Activated T-cell treated with anti-CD3 and anti-CD28 coated beads, Interleukin-2, amount 50 U/mL, for 72 hours (primary cell): ENCODE data around the gene PYGM. TPM values are rescaled to one million over a fixed set of nuclear protein-coding genes. Genes with fewer than 3 reads are reported as not detected.
A peak's percentile ranks its signal among the peaks of the same experiment; 100 is the strongest.

Experiments used
- ATAC-seq, 2 donors: fragments of 150-1000 bp; cut with Tn5 transposase; replicated peaks in 1 of 2; 2 replicates each; pipeline ENCODE4 v1.10.0; 2021; ENCODE audit warnings: moderate library complexity in 2 of 2, mild to moderate bottlenecking in 1 of 2
- DNase-seq, 2 donors: peaks; one replicate each; pipeline ENCODE4 v3.0.0; 2021 to 2022; ENCODE audit warnings: mixed read lengths in 1 of 2
- H3K27ac Mint-ChIP-seq: one replicate; pipeline ENCODE4 v1.8.0; 2022; ENCODE audit warnings: mild to moderate bottlenecking, moderate library complexity, mixed read lengths
- H3K27me3 Mint-ChIP-seq: one replicate; pipeline ENCODE4 v1.8.0; 2022; ENCODE audit warnings: low read depth, mixed read lengths
- H3K36me3 Mint-ChIP-seq, 2 donors: one replicate each; pipeline ENCODE4 v1.8.0; 2022; ENCODE audit warnings: mixed read lengths in 2 of 2, mild to moderate bottlenecking in 1 of 2; ENCODE audit not compliant: insufficient read depth in 2 of 2
- H3K4me1 Mint-ChIP-seq: one replicate; pipeline ENCODE4 v1.8.0; 2022; ENCODE audit warnings: low read depth, mixed read lengths
- H3K4me3 Mint-ChIP-seq, 2 donors: one replicate each; pipeline ENCODE4 v1.8.0; 2022; ENCODE audit warnings: mild to moderate bottlenecking in 2 of 2, mixed read lengths in 2 of 2, moderate library complexity in 2 of 2
- H3K9me3 Mint-ChIP-seq, 2 donors: one replicate each; pipeline ENCODE4 v1.8.0; 2022; ENCODE audit warnings: mixed read lengths in 2 of 2
- total RNA-seq, 2 donors: library from RNA; stranded (reverse); gene quantifications; one replicate each; pipeline ENCODE4 v1.2.3, GENCODE V29; 2022

Gene PYGM
- total RNA-seq, 2 donors from 2014 or later: 4.0 to 4.5 TPM

DNA sequence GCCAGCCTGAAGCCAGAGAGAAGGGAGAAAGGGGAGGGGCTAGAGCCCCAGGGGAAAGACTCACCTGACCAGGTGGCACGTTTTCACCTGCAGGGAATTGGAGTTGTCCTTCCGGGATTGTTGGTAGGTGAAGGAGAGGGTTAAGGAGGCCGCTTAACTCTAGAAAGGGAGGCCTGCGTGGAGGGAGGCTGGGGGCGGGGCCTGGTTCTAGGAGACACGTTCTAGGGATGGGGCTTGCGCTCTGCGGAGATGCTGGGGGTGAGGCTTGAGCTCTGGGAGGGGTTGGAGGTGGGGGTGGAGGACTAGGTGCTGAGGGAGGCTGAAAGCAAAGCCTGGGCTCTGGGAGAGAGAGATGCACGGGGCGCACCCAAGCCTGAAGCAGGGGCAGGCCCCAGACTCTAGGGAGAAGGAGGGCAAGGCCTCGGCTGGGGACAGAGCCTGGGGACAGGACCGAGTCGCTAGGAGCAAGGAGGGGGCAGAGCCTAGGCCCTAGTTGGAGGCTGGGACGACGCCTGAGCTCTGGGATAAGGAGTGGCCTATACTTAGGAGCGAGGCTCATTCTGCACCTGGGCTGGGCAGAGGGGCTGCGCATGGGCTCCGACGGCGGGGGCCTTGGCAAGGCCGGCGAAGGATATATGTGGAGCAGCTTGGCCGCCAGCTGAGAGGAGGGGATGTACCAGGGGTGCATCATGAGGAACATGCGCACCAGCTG lies 18.2 kb downstream of the PYGM start:
- Mint-ChIP-seq H3K9me3 (no peaks in the 10 kb centered on the region), H3K4me3 (peak overlapping the region; percentile 74 to 85), H3K4me1 (peaks cover 33% of the 10 kb centered on the region), H3K27ac (no peak overlapping the region), H3K36me3 (peaks cover 0 to 1% of the 10 kb centered on the region in 2 donors), H3K27me3 (peaks cover 9% of the 10 kb centered on the region)
- ATAC-seq (no peak), DNase-seq (no peak)

DNA sequence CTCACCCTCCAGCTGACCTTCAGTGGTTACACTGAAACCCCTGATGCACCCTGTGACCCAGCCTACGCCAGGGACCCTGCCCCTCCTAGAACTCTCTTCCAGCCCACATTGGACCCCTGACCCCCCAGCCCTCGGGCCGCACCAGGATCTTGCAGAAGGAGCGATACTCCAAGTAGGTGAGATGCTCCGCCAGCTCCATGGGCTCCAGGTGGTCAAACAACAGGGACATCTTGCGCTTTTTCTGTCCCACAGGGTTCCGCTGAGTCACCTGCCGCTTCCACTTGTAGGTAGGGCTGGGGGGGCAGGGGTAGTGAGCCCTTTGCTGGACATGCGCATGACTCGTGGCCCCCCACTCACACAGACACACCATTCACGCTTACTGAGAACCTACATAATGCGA lies 19.9 kb downstream of the PYGM start:
- ATAC-seq (no peak), DNase-seq (no peak)
- Mint-ChIP-seq H3K9me3 (no peaks in the 10 kb centered on the region), H3K27ac (no peak overlapping the region), H3K36me3 (peaks cover 0 to 1% of the 10 kb centered on the region in 2 donors), H3K4me3 (no peak overlapping the region), H3K4me1 (peaks cover 27% of the 10 kb centered on the region), H3K27me3 (peaks cover 9% of the 10 kb centered on the region)

DNA sequence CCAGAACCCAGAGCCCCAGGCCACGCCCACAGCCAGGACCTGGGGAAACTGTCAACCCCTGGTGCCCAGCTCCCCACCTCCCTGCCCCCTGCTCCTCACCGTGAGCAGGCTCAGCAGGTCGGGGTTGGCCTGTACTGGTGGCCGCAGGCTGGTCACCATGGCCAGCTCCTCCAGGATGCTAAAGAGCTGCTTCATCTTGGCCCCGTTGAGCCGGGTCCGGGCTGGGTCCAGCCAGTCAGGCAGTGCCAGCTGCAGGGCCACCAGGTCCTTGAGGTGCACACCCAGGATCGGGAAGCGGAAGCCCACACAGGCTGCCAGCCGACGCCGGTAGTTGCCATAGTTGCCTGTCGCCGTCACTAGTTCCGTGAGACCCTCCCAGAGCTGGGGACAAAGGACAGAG lies 23.1 kb downstream of the PYGM start:
- no peaks in the 10 kb centered on the region for H3K36me3 Mint-ChIP-seq
- H3K4me1 Mint-ChIP-seq: peaks cover 13% of the 10 kb centered on the region
- DNase-seq: no peak
- no peak for ATAC-seq
- no peak overlapping the region for H3K4me3 Mint-ChIP-seq
- peak overlapping the region; percentile 21 for H3K27ac Mint-ChIP-seq
- H3K9me3 Mint-ChIP-seq: no peaks in the 10 kb centered on the region
- no peaks in the 10 kb centered on the region for H3K27me3 Mint-ChIP-seq

DNA sequence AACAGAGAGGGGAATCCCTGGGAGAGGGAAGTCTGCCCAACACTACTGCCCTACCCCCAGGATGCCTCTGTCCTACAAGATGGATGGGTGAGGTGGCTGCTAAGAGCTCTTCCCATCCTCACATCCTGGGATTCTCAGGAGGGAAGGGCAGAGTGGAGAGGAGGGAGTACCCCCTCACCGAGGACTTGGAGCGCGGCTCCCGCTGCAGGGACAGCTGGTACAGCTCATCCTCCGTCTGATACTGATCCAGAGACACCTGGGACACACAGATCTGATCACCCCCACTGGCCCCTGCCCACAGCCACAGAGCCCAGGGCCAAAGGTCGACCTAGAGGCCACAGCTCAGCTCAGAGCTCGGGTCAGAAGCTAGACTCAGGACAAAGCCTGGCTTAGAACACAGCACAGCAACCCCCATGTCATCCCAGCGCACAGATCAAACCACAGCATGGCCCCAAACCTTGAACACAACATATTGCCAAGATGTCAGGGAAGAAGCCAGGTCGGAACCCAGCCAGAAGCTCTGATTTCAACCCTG lies 24.0 kb downstream of the PYGM start:
- no peak for DNase-seq
- ATAC-seq: no peak
- Mint-ChIP-seq H3K36me3 (no peaks in the 10 kb centered on the region), H3K9me3 (no peaks in the 10 kb centered on the region), H3K27ac (no peak overlapping the region), H3K4me3 (no peak overlapping the region), H3K4me1 (peaks cover 11% of the 10 kb centered on the region), H3K27me3 (no peaks in the 10 kb centered on the region)

DNA sequence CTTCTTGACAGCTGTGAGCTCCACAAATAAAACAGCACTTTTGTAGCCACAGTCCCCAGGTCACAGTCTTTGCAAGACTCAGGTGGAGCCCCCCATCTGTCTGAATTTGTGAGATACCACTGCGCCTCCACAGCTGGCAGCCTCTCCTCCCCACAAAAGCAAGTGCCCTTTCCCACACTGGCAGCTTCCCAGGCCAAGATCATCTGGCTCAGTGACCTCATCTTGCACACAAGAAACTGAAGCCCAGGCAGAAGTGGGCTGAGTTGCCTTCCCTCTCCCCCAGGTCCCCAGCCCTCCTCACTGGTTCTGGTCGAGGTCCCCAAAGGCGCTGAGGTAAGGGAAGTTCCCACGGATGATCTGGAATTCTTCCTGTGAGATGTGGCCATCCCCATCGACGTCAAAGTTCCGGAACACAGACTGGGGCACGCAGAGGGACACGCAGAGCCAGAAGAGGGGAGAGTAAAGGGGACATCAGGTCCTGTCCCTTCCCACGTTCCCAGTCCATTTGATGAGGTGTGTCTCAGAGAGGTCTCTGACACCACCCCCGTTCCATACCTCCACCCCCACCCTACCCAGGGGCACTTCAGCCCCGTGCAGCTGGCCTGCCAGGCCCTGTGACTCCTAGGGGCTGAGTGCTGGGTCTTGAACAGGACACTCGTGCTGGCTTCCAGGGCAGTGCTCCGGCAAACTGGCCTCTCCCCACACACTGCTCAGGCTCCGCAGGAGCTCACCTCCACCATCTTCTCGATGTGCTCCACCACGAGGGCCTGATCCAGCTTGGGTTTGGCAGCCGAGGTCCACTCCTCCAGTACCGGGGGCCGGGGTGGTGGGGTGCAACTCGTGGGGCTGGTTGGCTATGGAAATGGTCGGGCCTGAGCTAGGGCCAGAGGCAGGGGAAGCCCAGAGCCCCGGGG lies 24.7 kb downstream of the PYGM start:
- peaks cover 4% of the 10 kb centered on the region for H3K4me1 Mint-ChIP-seq
- H3K4me3 Mint-ChIP-seq: no peak overlapping the region
- no peak for ATAC-seq
- H3K27me3 Mint-ChIP-seq: no peaks in the 10 kb centered on the region
- no peaks in the 10 kb centered on the region for H3K9me3 Mint-ChIP-seq
- DNase-seq: no peak
- no peaks in the 10 kb centered on the region for H3K36me3 Mint-ChIP-seq
- H3K27ac Mint-ChIP-seq: no peak overlapping the region

DNA sequence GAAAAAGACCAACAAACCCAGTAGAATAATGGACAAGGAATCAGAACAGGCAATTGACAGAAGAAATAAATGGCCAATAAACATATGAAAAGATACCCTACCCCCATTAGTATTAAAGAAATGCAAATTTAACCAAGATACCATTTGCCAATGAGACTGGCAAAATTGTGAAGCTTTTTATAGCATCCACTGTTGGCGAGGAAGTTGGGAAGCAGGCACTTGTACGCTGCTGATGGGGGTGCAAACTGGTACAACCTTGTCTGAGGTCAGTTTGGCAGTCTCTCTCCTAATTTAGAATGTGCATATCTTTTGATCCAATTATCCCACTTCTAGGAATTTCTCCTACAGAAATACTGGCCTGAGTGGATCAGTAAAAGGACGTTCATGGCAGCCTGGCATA lies 28.2 kb downstream of the PYGM start:
- no peaks in the 10 kb centered on the region for H3K4me1 Mint-ChIP-seq
- ATAC-seq: no peak
- no peaks in the 10 kb centered on the region for H3K9me3 Mint-ChIP-seq
- H3K36me3 Mint-ChIP-seq: no peaks in the 10 kb centered on the region
- no peaks in the 10 kb centered on the region for H3K27me3 Mint-ChIP-seq
- H3K4me3 Mint-ChIP-seq: no peak overlapping the region
- no peak overlapping the region for H3K27ac Mint-ChIP-seq
- DNase-seq: no peak

DNA sequence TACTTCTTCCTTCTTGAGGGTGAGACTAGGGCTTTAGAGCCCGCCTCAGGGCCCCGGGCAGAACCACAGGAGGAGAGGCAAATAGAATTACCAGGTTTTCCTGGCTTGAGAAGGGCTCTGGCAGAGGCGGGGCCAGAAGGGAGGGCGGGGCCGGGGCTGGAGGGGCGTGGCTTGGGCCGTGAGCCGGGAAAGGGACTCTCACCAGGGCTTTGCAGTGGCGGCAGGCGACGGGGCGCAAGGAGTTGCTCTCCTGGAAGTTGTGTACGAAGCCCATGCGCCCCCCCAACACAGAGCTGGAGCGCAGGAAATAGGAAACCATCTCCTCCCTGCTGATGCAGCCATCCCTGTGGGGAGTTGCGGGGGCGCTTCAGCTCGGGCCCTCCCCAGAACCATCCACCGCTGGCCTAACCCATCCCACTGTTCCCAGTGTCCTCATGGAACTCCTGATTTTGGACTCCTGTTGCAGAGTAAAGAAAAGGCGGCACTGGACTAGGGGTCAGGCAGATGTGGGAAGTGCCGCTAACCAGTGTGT lies 29.9 kb downstream of the PYGM start:
- no peak overlapping the region for H3K4me3 Mint-ChIP-seq
- H3K36me3 Mint-ChIP-seq: no peaks in the 10 kb centered on the region
- DNase-seq (no peak), ATAC-seq (no peak)
- peaks cover 5% of the 10 kb centered on the region for H3K4me1 Mint-ChIP-seq
- H3K27ac Mint-ChIP-seq: no peak overlapping the region
- no peaks in the 10 kb centered on the region for H3K9me3 Mint-ChIP-seq
- H3K27me3 Mint-ChIP-seq: no peaks in the 10 kb centered on the region

DNA sequence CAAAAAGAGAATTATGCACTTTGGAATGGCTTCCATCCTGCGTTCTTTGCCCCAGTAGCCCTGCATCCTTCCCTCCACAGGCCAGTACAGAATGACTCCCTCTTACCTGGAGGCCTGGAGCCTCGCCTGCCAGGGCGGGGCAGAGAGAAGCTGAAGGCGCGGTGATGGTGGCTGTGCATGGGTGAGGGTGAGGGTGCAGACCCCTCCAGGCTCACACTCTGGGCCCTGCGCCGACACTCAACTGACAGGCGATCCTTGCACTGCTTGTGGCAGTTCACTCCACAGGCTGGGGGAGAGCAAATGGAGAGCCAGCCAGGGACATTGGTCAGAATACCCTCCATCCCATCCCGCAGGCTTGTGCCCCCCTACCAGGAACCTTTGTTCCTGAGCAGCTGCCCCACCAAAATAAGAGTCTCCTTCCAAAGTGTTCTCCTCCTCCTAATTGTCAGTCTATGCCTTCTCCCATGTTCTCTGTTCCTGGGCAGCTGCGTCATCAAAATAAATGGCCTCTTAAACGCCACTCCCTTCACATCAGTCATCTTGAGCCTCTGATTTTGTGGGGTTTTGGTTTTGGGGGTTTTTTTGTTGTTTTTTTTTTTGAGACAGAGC lies 30.9 kb downstream of the PYGM start:
- Mint-ChIP-seq H3K9me3 (no peaks in the 10 kb centered on the region), H3K4me3 (no peak overlapping the region), H3K4me1 (peaks cover 11% of the 10 kb centered on the region), H3K27me3 (no peaks in the 10 kb centered on the region), H3K27ac (no peak overlapping the region), H3K36me3 (no peaks in the 10 kb centered on the region)
- no peak for DNase-seq
- no peak for ATAC-seq

DNA sequence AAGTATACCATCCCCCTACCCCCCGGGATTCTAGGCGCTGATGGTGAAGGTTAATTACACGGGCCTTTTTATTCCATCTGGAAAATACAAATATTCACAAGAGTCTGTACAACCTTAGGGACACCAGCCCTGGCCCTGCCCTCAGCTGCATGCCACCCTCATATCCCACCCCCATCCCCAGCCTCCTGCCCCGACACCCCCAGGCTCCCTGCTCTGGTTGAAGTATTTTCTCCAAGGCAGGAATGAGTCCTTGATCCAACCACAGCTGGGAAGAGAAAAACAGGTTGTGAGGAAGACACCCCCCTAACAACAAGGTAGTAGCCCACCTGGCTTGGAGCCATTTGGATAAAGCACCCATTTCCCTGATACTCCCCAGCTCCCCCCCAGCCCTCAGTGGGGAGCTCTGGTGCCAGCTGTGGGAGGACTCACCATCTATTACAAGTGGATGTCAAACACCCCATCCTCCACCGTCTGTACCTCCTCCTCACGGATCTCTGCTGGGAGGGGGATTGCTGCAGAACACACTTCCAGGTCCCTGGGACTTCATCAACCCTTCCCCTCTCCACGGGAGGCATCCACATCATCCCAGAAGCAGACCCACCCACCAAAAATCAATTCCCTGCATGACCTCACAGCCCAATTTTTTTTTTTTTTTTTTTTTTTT lies 32.8 kb downstream of the PYGM start:
- H3K36me3 Mint-ChIP-seq: no peaks in the 10 kb centered on the region
- no peaks in the 10 kb centered on the region for H3K9me3 Mint-ChIP-seq
- DNase-seq: no peak
- peaks cover 20% of the 10 kb centered on the region for H3K4me1 Mint-ChIP-seq
- no peak overlapping the region for H3K27ac Mint-ChIP-seq
- H3K27me3 Mint-ChIP-seq: peaks cover 7% of the 10 kb centered on the region
- no peak overlapping the region for H3K4me3 Mint-ChIP-seq
- ATAC-seq: no peak

DNA sequence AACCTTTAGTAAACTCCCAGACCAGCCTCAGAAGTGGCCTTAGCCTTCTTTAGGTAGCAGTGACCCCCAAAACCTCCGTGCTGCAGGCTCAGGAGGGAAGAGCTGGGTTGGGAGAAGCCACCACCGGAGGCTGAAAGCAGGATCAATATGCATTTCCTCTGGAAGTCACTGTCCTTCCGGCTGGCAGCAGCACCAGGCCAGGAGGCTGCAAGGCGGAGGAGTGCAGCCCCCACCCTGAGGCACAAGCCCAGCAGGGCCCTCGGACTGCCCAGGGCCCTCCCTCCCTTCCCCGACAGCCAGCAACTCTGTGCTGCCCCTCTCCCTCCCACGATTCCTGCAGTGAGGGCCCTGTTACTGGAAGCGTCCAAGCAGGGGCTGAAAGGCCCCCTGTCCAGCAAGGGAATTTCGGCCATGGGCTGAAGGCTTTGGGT lies 33.5 kb downstream of the PYGM start:
- no peaks in the 10 kb centered on the region for H3K36me3 Mint-ChIP-seq
- H3K9me3 Mint-ChIP-seq: no peaks in the 10 kb centered on the region
- H3K27ac Mint-ChIP-seq: no peak overlapping the region
- H3K4me1 Mint-ChIP-seq: peaks cover 20% of the 10 kb centered on the region
- ATAC-seq (no peak), DNase-seq (no peak)
- H3K27me3 Mint-ChIP-seq: peaks cover 15% of the 10 kb centered on the region
- H3K4me3 Mint-ChIP-seq: no peak overlapping the region

DNA sequence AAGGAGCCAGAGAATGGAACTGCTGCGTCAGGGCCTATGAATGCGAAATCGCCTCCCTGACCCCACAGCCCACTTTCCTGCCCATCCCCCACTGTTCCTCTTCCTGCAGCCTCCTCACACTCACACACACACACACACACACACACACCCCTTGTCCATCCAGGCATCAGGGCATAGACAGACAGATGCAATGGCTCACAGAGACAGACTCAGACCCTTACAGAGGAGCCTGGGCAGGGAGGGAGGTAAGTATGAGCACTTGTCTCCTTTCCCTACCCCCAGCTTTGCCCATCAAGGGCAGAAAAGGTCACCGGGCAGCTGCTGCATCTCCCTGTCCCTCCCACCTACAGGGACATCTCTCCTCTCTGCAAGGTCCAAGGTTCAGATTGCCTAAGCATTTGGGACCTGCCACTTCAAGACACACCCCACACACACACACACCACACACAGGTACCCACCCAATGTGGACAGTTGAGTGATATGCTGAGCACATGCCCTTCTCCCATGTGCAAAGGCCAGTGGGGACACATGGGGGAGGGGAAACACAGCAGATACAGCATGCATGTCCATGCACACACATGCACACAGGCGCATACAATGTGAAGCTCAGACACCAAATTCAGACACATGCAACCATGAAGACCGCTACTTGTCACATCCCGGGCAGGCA lies 34.8 kb downstream of the PYGM start:
- Mint-ChIP-seq H3K4me1 (peaks cover 20% of the 10 kb centered on the region), H3K36me3 (no peaks in the 10 kb centered on the region), H3K27me3 (peaks cover 27% of the 10 kb centered on the region), H3K27ac (no peak overlapping the region), H3K4me3 (no peak overlapping the region), H3K9me3 (no peaks in the 10 kb centered on the region)
- DNase-seq: no peak
- ATAC-seq: no peak
